Dedifferentiated amniotic fluid mesenchymal stem cell (primary cell): ENCODE data around the gene PPAN.
A peak's percentile ranks its signal among the peaks of the same experiment; 100 is the strongest.

Experiments
- DNase-seq: peaks from one replicate; pipeline ENCODE4 v3.0.0-alpha.2; 2016; ENCODE audit errors: extremely low spot score

PPAN gene

DNA sequence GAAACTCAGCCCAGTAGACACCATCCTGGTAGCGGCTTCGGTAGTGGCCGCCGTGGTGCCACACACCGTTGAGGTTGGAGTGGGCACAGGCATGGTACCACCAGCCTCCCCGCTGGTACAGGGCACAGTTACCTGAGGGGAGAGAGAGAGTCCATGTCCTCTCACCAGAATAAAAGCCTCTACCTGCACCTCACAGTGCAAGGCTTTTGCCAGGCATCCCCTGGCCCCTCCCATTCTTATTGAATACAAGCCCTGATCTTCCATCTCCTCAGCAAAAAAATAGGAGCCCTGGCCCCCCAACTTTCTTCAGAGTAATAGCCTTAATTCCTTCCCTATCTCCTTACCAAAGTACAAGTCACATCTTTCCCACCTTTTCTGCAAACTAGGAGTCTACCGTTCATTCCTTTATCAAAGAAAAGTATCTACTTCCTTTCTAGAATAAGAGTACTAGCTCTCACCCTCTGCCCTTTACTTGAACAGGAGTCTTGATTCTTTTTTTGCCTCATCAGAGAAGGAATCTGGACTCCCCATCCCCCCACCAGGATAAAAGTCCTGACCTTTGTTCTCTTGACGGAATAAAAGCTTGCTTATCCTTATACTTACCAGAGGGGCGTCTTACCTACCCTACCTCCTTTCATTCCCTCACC lies 13.4 kb upstream of the PPAN start:
- no peak for DNase-seq

GRCh38 chr19:10093295-10094186 lies 12.6 kb upstream of the PPAN start:
- DNase-seq, result no peak

DNA sequence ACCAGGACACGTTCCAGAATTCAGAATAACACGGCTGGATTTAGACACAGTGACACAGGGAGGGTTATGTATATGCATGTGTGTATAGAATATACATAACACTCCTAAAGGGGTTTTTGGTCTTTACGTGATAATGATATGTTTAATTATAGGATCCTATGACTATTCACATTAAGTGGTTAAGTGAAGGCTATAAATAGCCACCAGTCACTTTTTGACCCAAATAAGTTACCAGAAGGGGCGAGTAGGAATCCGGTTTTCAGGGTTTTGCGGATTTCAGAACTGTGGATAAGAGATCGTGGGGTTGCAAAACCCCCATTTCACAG lies 10.6 kb upstream of the PPAN start:
- no peak for DNase-seq

- peak; percentile 81 for DNase-seq
Observed at GRCh38 chr19:10095948-10096614, 10.1 kb upstream of the PPAN start.

DNA sequence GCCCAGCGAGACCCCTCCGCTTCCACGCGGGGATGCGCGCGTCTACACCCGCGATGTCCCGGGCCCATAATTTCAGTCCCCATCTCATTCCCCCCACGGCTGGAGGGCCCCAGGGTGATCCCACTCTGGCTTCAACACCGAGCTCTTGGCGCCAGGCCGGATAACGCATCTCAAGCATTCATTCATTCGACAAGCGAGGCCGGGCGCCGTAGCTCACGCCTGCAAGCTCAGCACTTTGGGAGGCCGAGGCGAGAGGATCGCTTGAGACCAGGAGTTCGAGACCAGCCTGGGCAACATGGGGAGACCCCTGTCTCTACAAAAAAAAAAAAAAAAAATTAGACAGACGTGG lies 9.6 kb upstream of the PPAN start:
- no peak for DNase-seq

GRCh38 chr19:10100163-10100785 lies 5.9 kb upstream of the PPAN start:
- DNase-seq, result no peak

DNA sequence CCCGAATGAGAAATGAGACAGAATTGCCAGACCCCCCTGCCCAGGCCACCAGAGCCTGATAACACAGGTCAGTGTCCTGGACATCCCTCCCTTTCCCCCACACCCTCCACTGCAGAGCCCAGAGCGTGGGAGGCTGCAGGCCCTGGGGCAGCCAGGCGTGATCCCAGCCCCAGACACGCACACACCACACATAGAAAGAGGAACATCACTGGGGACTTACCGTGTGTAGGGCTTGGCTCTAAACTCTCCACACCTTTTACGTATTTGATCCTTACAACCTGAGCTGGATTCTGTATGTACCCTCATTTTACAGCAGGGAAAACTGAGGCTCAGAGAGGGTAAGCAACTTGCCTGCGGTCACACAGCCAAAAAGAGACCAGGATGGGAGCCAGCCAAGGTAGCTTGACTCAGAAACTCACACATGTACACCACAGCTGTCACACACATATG lies 3.4 kb upstream of the PPAN start:
- no peak for DNase-seq

DNA sequence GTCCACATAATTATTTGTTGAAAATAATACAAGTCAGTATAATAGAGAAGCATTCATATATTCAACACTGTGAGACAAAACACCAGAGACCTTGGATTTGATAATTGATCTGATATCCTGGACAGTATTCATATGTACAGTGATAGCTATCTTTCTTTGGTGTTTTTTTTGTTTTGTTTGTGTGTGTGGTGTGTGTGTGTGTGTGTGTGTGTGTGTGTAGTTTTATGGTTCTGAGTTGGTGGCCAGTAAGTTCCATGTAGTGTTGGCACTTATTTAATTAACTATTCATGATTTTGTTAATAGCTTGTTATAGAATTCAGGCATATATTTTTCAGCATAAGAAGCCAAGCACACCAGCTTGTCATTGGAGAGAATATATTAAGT lies 2.0 kb upstream of the PPAN start:
- DNase-seq, result no peak

DNA sequence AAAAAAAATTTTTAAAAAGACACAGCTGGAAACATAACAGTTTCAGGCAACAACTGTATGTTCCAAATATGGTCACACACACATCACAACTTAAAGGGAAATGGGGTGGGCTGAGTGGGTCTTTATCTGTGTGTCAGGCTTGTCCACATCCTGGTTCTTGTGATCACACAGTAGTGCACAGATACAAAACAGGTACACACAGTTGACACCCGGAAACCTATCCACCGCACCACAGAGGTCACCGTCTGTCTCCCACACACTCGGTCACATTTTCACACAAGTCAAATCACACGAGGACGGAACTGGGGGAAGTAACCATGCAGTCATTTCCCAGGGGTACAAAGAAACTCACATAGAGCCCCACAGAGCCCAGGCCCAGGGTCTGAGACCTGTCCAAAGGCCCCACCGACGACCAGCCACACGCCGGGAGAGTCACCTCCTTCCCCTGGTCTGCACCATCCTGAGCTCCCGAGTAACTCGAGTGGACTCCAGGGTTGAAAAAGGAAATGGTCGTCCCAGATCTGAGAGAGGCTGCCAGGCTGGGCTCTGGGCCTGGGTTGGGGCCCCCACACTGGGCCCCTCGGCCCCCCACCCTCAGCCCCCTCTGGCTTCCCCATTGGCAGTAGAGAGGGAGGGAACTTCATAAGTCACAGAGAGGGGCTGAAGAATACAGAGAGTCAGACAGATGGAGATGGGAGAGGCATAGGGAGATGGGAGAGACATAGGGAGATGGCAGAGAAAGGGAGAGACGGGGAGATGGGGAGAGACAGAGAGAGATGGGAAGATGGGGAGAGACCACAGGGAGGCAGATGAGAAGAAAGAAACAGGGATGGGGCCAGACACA lies 1.3 kb upstream of the PPAN start:
- no peak for DNase-seq

DNA sequence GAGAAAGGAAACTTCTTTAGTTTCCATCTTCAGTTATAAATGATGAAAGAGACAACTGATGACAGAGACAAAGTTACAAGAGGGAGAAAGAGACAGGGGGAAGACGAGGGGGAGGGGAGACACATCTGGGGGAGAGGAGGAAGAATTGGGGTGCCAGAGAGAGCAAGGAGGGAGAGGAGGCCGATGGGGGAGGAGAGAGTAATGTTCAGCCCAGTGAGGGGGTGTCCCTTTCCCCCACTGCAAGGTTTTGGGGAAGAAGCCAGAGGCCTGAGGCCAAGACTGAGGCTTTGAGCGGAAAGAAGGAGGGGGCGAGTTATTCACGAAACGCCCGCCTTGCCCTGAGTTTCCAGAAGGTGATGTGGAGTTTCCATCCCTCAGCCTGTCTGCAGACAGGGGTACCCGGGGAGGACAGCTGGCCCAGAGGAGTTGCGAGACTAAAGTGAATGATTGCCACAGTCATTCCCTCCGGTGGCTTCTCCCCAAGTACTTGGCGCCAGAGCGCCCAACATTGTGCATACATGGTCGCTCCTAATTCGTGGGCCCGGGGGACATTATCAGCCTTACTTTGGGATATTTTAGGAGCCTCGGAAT lies 558 bp upstream of the PPAN start:
- DNase-seq, result no peak

DNA sequence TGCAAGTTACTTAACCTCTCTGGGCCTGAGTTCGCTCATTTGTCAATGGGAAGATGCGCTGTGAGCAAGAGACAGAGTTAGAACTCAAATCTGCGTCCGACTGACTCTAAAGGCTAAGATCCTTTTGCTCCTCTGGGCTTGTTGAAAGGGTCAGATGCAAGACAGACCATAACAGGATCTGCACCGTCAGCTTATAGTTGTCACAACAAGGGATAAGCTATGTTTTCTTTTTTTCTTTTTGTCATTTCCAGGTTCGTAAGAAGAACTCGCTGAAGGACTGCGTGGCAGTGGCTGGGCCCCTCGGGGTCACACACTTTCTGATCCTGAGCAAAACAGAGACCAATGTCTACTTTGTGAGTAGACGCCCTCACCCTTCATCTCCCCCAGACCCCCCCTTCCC lies 1.1 kb downstream of the PPAN start:
- no peak for DNase-seq

GRCh38 chr19:10107817-10108367 lies 1.7 kb downstream of the PPAN start:
- no peak for DNase-seq

DNA sequence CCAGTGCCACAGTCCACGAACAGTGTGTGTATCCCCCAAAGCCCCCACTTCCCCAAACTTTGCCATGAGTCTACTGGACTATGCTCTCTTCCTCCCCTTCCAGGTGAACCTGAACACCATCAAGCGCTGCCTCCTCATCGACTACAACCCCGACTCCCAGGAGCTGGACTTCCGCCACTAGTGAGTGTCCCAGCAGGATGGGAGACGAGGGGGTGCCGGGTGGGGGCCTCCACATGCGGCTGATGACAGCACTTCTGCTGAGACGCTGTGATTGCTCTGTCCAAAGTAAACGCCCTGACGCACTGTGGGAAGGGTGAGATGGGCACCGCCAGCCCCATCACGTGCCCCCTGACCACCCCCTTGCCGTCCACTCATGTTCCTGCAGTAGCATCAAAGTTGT lies 3.4 kb downstream of the PPAN start:
- no peak for DNase-seq

GRCh38 chr19:10110076-10110971 lies 4.2 kb downstream of the PPAN start:
- DNase-seq, result no peak

- DNase-seq, result no peak
Observed at GRCh38 chr19:10110972-10111317, 4.8 kb downstream of the PPAN start.

DNA sequence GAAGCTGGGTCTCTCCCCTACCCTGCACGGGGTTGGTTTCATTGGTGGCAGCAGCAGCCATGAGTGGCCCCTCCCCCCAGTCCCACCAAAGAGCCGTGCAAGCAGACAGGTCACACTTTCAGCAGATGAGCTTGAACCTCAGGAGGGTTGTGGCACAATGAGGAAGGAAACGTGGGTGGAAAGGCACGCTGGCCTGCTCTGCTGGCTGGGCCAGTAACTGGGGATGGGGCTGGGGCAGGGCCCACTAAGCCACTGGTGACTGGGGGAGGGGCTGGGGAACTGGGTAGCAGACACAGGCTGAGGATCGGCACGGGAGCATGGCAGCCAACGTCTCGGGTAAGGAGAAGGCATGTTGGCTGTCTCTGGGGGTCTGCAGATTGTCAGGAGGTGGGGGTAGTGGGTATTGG lies 5.2 kb downstream of the PPAN start, which contains the start of gene P2RY11:
P2RY11 (plus strand) TSS at position 289 of the 407 bp plus-strand sequence; CDS start at position 318, 29 bp downstream.
- no peak for DNase-seq

- no peak for DNase-seq
Observed at GRCh38 chr19:10112037-10112761, 6.0 kb downstream of the PPAN start.

- no peak for DNase-seq
Observed at GRCh38 chr19:10112895-10113591, 6.9 kb downstream of the PPAN start.

DNA sequence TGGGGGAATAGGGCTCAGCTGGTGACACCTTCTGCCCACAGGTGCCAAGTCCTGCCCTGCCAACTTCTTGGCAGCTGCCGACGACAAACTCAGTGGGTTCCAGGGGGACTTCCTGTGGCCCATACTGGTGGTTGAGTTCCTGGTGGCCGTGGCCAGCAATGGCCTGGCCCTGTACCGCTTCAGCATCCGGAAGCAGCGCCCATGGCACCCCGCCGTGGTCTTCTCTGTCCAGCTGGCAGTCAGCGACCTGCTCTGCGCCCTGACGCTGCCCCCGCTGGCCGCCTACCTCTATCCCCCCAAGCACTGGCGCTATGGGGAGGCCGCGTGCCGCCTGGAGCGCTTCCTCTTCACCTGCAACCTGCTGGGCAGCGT lies 7.4 kb downstream of the PPAN start:
- DNase-seq, result no peak
